Measurements from ENCODE around the gene CACNA1B. TPM values are rescaled to one million over a fixed set of nuclear protein-coding genes. Genes with fewer than 3 reads are reported as not detected.

The CACNA1B gene
- total RNA-seq, 4 donors from 2014 or later, result 0.04 to 0.13 (median 0.12) TPM; not detected in 1

- Histone ChIP-seq H3K4me3 (no peak overlapping the region), H3K27ac (no peak overlapping the region), H3K4me1 (no peaks in the 10 kb centered on the region), H3K36me3 (no peaks in the 10 kb centered on the region), H3K27me3 (peaks cover 63% of the 10 kb centered on the region), H3K9me3 (no peaks in the 10 kb centered on the region)
- TF ChIP-seq POLR2A (IDR thresholded peaks at IDR 0.05) (no peak), CTCF (IDR thresholded peaks at IDR 0.05) (no peak), EP300 (IDR thresholded peaks at IDR 0.05) (no peak), POLR2AphosphoS5 (IDR thresholded peaks at IDR 0.05) (no peak)
- 72 to 74% methylated on average over 8 to 17 of the region's 18 CpGs for WGBS, 2 donors (ENCODE audit: low coverage in 1 of 2)
- ATAC-seq, result no peak
Measured at GRCh38 chr9:138044485-138045383, 167.2 kb downstream of the CACNA1B start.

- ATAC-seq, result no peak
- WGBS, 2 donors (ENCODE audit: low coverage in 1 of 2), result 58 to 77% methylated on average over 13 to 15 of the region's 28 CpGs
- H3K36me3 ChIP-seq, result no peaks in the 10 kb centered on the region
- no peaks in the 10 kb centered on the region for H3K4me1 ChIP-seq
- H3K27me3 ChIP-seq, result peaks cover 64% of the 10 kb centered on the region
- no peak overlapping the region for H3K27ac ChIP-seq
- no peak overlapping the region for H3K4me3 ChIP-seq
- TF ChIP-seq POLR2AphosphoS5 (IDR thresholded peaks at IDR 0.05) (no peak), EP300 (IDR thresholded peaks at IDR 0.05) (no peak), CTCF (IDR thresholded peaks at IDR 0.05) (no peak), POLR2A (IDR thresholded peaks at IDR 0.05) (no peak)
- no peaks in the 10 kb centered on the region for H3K9me3 ChIP-seq
Measured at GRCh38 chr9:138045541-138046490, 168.2 kb downstream of the CACNA1B start.

- Histone ChIP-seq H3K27ac (no peak overlapping the region), H3K4me3 (no peak overlapping the region), H3K9me3 (no peaks in the 10 kb centered on the region), H3K27me3 (peaks cover 69% of the 10 kb centered on the region), H3K36me3 (no peaks in the 10 kb centered on the region), H3K4me1 (no peaks in the 10 kb centered on the region)
- ATAC-seq, result no peak
- TF ChIP-seq CTCF (IDR thresholded peaks at IDR 0.05) (no peak), POLR2AphosphoS5 (IDR thresholded peaks at IDR 0.05) (no peak), EP300 (IDR thresholded peaks at IDR 0.05) (no peak), POLR2A (IDR thresholded peaks at IDR 0.05) (no peak)
- 70% methylated on average over 4 of the region's 29 CpGs; no CpG with 5 or more reads in 1 of the 2 donors for WGBS, 2 donors (ENCODE audit: low coverage in 1 of 2)
Measured at GRCh38 chr9:138046641-138047301, 169.2 kb downstream of the CACNA1B start.

- no peaks in the 10 kb centered on the region for H3K9me3 ChIP-seq
- no peak for ATAC-seq
- H3K4me3 ChIP-seq, result no peak overlapping the region
- no peaks in the 10 kb centered on the region for H3K36me3 ChIP-seq
- H3K27me3 ChIP-seq, result peaks cover 77% of the 10 kb centered on the region
- no peak overlapping the region for H3K27ac ChIP-seq
- 67 to 75% methylated on average over 1 to 7 of the region's 8 CpGs for whole genome bisulfite sequencing, 2 donors (ENCODE audit: low coverage in 1 of 2)
- H3K4me1 ChIP-seq, result no peaks in the 10 kb centered on the region
- no peak for TF ChIP-seq CTCF (IDR thresholded peaks at IDR 0.05)
- TF ChIP-seq EP300 (IDR thresholded peaks at IDR 0.05), result no peak
- no peak for TF ChIP-seq POLR2AphosphoS5 (IDR thresholded peaks at IDR 0.05)
- TF ChIP-seq POLR2A (IDR thresholded peaks at IDR 0.05), result no peak
Measured at GRCh38 chr9:138047469-138048040, 170.0 kb downstream of the CACNA1B start.

Data from gastroesophageal sphincter (tissue), 4 donors.